HCT116 (cell line): ENCODE data around the gene IKZF3. TPM values are rescaled to one million over a fixed set of nuclear protein-coding genes. Genes with fewer than 3 reads are reported as not detected.

ENCODE experiments used
- ATAC-seq: fragments of 200-7000 bp; cut with Tn5 transposase; 2 replicates; pipeline ENCODE4 v1.9.1; 2020; ENCODE audit warnings: mild to moderate bottlenecking, moderate library complexity
- BruUV-seq: library from RNA; stranded (reverse); fragments of 400-500 nt; replicated peaks from 2 replicates; lab custom pipeline; 2021; lab: Mats Ljungman, UMichigan
- CTCF ChIA-PET: fragments of 300-600 bp; sonication (Branson Sonifier 250); formaldehyde crosslinking; loops from one replicate; lab custom pipeline; 2021; ENCODE audit warnings: antibody characterized with exemption; lab: Charles Lee
- POLR2A ChIA-PET: fragments of 300-600, 350-600 bp; sonication (Branson Sonifier 250); formaldehyde crosslinking; loops from one replicate; lab custom pipeline; 2021; ENCODE audit warnings: antibody characterized with exemption; lab: Charles Lee
- RAD21 ChIA-PET, 2 experiments: fragments of 300-600 bp; sonication (Branson Sonifier 250); formaldehyde crosslinking; loops; one replicate each; lab custom pipeline; 2023; ENCODE audit warnings: low total read pairs in 2 of 2; ENCODE audit not compliant: uncharacterized antibody in 2 of 2, unreplicated experiment in 2 of 2, low non-redundant PET in 1 of 2; lab: Charles Lee
- DNase-seq: peaks from one replicate; pipeline ENCODE4 v3.0.0-alpha.2; 2010; ENCODE audit warnings: low read depth, low spot score
- H2AFZ ChIP-seq: fragments of 200-600 bp; shearing (Covaris generic), sonication (generic); 2 replicates; pipeline ENCODE4 v1.6.1; 2017; ENCODE audit warnings: low read depth, mixed run types, mixed read lengths, antibody characterized with exemption, low read length; ENCODE audit not compliant: poor library complexity, severe bottlenecking
- H3K27ac ChIP-seq: 2 replicates; pipeline ENCODE4 v1.5.1; 2012; ENCODE audit warnings: low read depth, low read length
- H3K27me3 ChIP-seq: fragments of 200-600 bp; sonication (generic); 2 replicates; pipeline ENCODE4 v1.6.1; 2016; ENCODE audit warnings: mixed run types, low read length, mixed read lengths; ENCODE audit not compliant: insufficient read depth
- H3K36me3 ChIP-seq, 2 experiments: fragments of 200-500 bp in 1 of 2; fragments of 200-600 bp in 1 of 2; sonication (Bioruptor generic) in 1 of 2; sonication (generic) in 1 of 2; 2 replicates each; pipeline versions ENCODE4 v1.5.1 to v1.6.1; 2014 to 2016; ENCODE audit warnings: low read length in 2 of 2, inconsistent platforms in 1 of 2, mixed read lengths in 1 of 2, mixed run types in 1 of 2; ENCODE audit not compliant: insufficient read depth in 2 of 2, control insufficient read depth in 1 of 2
- H3K4me1 ChIP-seq, 2 experiments: fragments of 200-600 bp in 1 of 2; sonication (generic) in 1 of 2; 2 replicates each; pipeline versions ENCODE4 v1.5.1 to v1.6.1; 2012 to 2017; ENCODE audit warnings: low read length in 2 of 2, inconsistent platforms in 1 of 2, mild to moderate bottlenecking in 1 of 2, mixed read lengths in 1 of 2, mixed run types in 1 of 2, moderate library complexity in 1 of 2; ENCODE audit not compliant: insufficient read depth in 2 of 2, control insufficient read depth in 1 of 2
- H3K4me2 ChIP-seq: fragments of 200-600 bp; sonication (generic); 2 replicates; pipeline ENCODE4 v1.6.1; 2017; ENCODE audit warnings: mixed run types, low read length, mixed read lengths
- H3K4me3 ChIP-seq, 2 experiments: fragments of 200-600 bp in 1 of 2; sonication (generic) in 1 of 2; replicated peaks in 1 of 2; 2 replicates each; pipeline ENCODE4 v1.5.1; 2011 to 2016; ENCODE audit warnings: low read length in 2 of 2, control low read depth in 1 of 2, low read depth in 1 of 2, mild to moderate bottlenecking in 1 of 2, mixed read lengths in 1 of 2, mixed run types in 1 of 2
- H3K79me2 ChIP-seq: fragments of 200-600 bp; sonication (generic); 2 replicates; pipeline ENCODE4 v1.6.1; 2017; ENCODE audit warnings: mild to moderate bottlenecking, mixed run types, low read length, moderate library complexity, mixed read lengths; ENCODE audit not compliant: insufficient read depth
- H3K9ac ChIP-seq: fragments of 200-600 bp; sonication (generic); 2 replicates; pipeline ENCODE4 v1.6.1; 2016; ENCODE audit warnings: low read length, mixed read lengths
- H3K9me2 ChIP-seq: fragments of 200-600 bp; sonication (generic), shearing (Covaris generic); 2 replicates; pipeline ENCODE4 v1.6.1; 2017; ENCODE audit warnings: mixed run types, mild to moderate bottlenecking, moderate library complexity; ENCODE audit not compliant: insufficient read depth
- H3K9me3 ChIP-seq, 2 experiments: fragments of 200-500 bp in 1 of 2; fragments of 200-600 bp in 1 of 2; sonication (Bioruptor generic) in 1 of 2; sonication (generic) in 1 of 2; 2 replicates each; pipeline ENCODE4 v1.6.1; 2014 to 2017; ENCODE audit warnings: low read length in 2 of 2, mixed read lengths in 2 of 2, inconsistent platforms in 1 of 2, low read depth in 1 of 2, mild to moderate bottlenecking in 1 of 2, mixed run types in 1 of 2, moderate library complexity in 1 of 2; ENCODE audit not compliant: control insufficient read depth in 1 of 2, insufficient read depth in 1 of 2
- H4K20me1 ChIP-seq: fragments of 200-600 bp; sonication (generic), shearing (Covaris generic); 2 replicates; pipeline ENCODE4 v1.6.1; 2017; ENCODE audit warnings: mixed run types, mild to moderate bottlenecking, moderate library complexity; ENCODE audit not compliant: insufficient read depth
- CBX3 ChIP-seq: IDR thresholded peaks from 2 replicates; pipeline ENCODE4 v1.6.1; 2012; ENCODE audit warnings: low read depth
- ELF1 ChIP-seq: IDR thresholded peaks from 2 replicates; pipeline ENCODE4 v1.6.1; 2012; ENCODE audit warnings: low read depth, borderline replicate concordance
- EZH2phosphoT487 ChIP-seq: fragments of 200-600 bp; IDR thresholded peaks from 2 replicates; pipeline ENCODE4 v1.6.1; 2018; ENCODE audit warnings: antibody characterized with exemption, borderline replicate concordance
- FOSL1 ChIP-seq: IDR thresholded peaks from 2 replicates; pipeline ENCODE4 v1.6.1; 2012; ENCODE audit warnings: low read depth
- POLR2A ChIP-seq: IDR thresholded peaks from 2 replicates; pipeline ENCODE4 v1.7.0; 2011; ENCODE audit warnings: borderline replicate concordance; ENCODE audit not compliant: insufficient read depth, insufficient read length; ENCODE audit errors: extremely low read depth
- SIN3A ChIP-seq: IDR thresholded peaks from 2 replicates; pipeline ENCODE4 v1.6.1; 2012; ENCODE audit warnings: low read depth
- SP1 ChIP-seq: IDR thresholded peaks from 2 replicates; pipeline ENCODE4 v1.6.1; 2012; ENCODE audit warnings: low read depth
- intact Hi-C: fragments of 100-400 bp; cut with micrococcal nuclease; formaldehyde crosslinking; loops from 2 replicates; pipeline ENCODE4 v1.10.0; 2022
- total RNA-seq: library from RNA; stranded (reverse); gene quantifications from one replicate; pipeline ENCODE4 v1.2.1, GENCODE V29; 2021; ENCODE audit not compliant: unreplicated experiment
- TF ChIP-seq, protein P1 (sequence below), 3 experiments: fragments of 200-600 bp in 1 of 3; sonication (generic) in 1 of 3; IDR thresholded peaks in 2 of 3; conservative IDR thresholded peaks in 1 of 3; 2 replicates each; pipeline ENCODE4 v1.5.1; 2012 to 2017; ENCODE audit warnings: low read depth in 2 of 3, low read length in 2 of 3, antibody characterized with exemption in 1 of 3, borderline replicate concordance in 1 of 3, control low read depth in 1 of 3, mild to moderate bottlenecking in 1 of 3, mixed read lengths in 1 of 3, mixed run types in 1 of 3, moderate library complexity in 1 of 3; ENCODE audit not compliant: insufficient read depth in 1 of 3
- TF ChIP-seq, protein P2 (sequence below): IDR thresholded peaks from 2 replicates; pipeline ENCODE4 v1.6.1; 2012

IKZF3 gene
- total RNA-seq, 1 experiment from 2014 or later, result 0.30 TPM

DNA sequence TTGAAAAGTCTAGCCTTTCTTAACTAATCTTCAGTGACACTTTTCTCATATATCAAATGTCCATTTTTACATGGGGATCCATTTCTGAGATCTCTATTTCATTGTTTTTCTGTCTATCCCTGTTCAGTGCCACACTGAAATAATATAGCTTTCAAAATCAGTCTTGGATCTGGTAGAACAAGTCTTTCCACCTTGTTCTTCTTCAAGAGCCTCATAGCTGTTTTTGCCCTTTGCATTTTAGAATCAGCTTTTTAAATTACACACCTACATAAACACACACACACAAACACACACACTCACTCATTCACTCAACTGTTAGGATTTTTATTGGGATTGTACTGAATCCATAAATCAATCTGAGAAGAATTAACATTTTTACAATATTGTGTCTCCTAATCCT, 35.1 kb upstream of the IKZF3 start:
- no peaks in the 10 kb centered on the region for H3K36me3 ChIP-seq
- ATAC-seq (no peak), DNase-seq (no peak)
- no TSS peak for BruUV-seq
- H3K27me3 ChIP-seq, result no peaks in the 10 kb centered on the region
- TF ChIP-seq, protein P1, sequence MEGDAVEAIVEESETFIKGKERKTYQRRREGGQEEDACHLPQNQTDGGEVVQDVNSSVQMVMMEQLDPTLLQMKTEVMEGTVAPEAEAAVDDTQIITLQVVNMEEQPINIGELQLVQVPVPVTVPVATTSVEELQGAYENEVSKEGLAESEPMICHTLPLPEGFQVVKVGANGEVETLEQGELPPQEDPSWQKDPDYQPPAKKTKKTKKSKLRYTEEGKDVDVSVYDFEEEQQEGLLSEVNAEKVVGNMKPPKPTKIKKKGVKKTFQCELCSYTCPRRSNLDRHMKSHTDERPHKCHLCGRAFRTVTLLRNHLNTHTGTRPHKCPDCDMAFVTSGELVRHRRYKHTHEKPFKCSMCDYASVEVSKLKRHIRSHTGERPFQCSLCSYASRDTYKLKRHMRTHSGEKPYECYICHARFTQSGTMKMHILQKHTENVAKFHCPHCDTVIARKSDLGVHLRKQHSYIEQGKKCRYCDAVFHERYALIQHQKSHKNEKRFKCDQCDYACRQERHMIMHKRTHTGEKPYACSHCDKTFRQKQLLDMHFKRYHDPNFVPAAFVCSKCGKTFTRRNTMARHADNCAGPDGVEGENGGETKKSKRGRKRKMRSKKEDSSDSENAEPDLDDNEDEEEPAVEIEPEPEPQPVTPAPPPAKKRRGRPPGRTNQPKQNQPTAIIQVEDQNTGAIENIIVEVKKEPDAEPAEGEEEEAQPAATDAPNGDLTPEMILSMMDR (IDR thresholded peaks at IDR 0.05 in 2 of 3, conservative IDR thresholded peaks at IDR 0.05 in 1 of 3; ENCODE audit: borderline replicate concordance in 1 of 3, insufficient read depth in 1 of 3, low read depth in 2 of 3, low read length in 2 of 3), result no peak
- no peak for TF ChIP-seq POLR2A
- H3K79me2 ChIP-seq, result no peaks in the 10 kb centered on the region
- no peak overlapping the region for H3K4me3 ChIP-seq
- H3K9me3 ChIP-seq, result no peaks in the 10 kb centered on the region
- H3K4me1 ChIP-seq, result no peaks in the 10 kb centered on the region
- H3K27ac ChIP-seq, result no peak overlapping the region
- intact Hi-C loops, result no loop called here
- ChIA-PET RAD21 (no interaction called here), POLR2A (interaction anchor here (0.7 kb wide), 1 partner anchor 45 kb away, joined by 3 read pairs; no protein-coding TSS in a partner anchor), CTCF (no interaction called here)
- no peaks in the 10 kb centered on the region for H4K20me1 ChIP-seq
- H3K9ac ChIP-seq, result no peak overlapping the region
- H3K4me2 ChIP-seq, result no peak overlapping the region
- H2AFZ ChIP-seq, result no peak overlapping the region
- no peaks in the 10 kb centered on the region for H3K9me2 ChIP-seq

DNA sequence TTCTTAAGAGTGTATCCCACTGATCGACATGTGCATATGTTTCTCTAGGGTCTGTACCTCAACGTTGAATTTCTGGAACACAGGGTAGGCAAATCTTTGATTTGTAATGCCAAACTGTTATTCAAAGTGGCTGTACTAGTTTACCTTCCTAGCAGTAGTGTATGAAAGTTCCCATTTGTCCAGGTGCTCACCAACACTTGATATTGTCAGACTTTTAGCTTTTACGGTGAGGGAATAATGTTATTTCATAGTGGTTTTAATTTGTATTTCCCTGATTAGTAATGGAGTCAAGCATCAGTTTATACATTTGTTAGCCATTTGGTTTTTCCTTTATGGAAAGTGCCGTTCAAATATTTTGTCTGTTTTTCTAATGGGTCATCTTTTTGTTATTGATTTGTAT, 34.0 kb upstream of the IKZF3 start:
- no TSS peak for BruUV-seq

More for the DNA sequence above, 34.0 kb upstream of the IKZF3 start:
- Histone ChIP-seq H3K4me1 (no peaks in the 10 kb centered on the region), H3K4me2 (no peak overlapping the region), H3K27ac (no peak overlapping the region), H3K9me2 (no peaks in the 10 kb centered on the region)
- ATAC-seq, result no peak
- POLR2A ChIA-PET, result no interaction called here
- DNase-seq, result no peak
- no peak for TF ChIP-seq CBX3
- TF ChIP-seq SIN3A, result no peak
- TF ChIP-seq EZH2phosphoT487, result no peak
- no peak for TF ChIP-seq POLR2A
- TF ChIP-seq ELF1, result no peak
- no peak for TF ChIP-seq FOSL1
- TF ChIP-seq SP1, result no peak
- TF ChIP-seq, protein P2, sequence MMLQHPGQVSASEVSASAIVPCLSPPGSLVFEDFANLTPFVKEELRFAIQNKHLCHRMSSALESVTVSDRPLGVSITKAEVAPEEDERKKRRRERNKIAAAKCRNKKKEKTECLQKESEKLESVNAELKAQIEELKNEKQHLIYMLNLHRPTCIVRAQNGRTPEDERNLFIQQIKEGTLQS, result no peak
- TF ChIP-seq, all 23 proteins: peak for 0
- intact Hi-C loops, result no loop called here
- Histone ChIP-seq H3K9ac (no peak overlapping the region), H4K20me1 (no peaks in the 10 kb centered on the region), H3K27me3 (no peaks in the 10 kb centered on the region), H3K4me3 (no peak overlapping the region), H3K79me2 (no peaks in the 10 kb centered on the region), H2AFZ (no peak overlapping the region), H3K36me3 (no peaks in the 10 kb centered on the region), H3K9me3 (no peaks in the 10 kb centered on the region)
- ChIA-PET CTCF (interaction anchor here (0.5 kb wide), 1 partner anchor 324 kb away, joined by 3 read pairs; no protein-coding TSS in a partner anchor), RAD21 (no interaction called here)
